Measurements from ENCODE around the gene ST8SIA4.

ST8SIA4 gene

DNA sequence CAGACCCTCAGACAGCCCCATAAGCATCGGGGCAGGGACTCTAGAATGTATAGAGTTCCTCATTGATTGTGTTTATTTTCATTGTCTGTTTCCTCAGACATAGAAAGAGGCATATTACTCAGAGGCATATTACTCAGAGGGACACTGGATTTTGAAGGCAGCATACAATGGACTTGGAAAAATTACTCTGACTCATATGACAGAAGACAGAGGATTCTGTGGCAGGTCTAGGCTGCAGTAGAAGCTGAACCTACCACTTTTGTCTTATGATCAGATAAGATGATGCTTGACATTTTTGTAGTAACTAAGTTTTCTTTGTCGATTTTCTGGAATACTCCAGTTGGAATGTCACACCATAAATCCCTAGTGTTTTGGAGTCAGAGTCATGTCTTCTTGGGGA lies 105.2 kb downstream of the ST8SIA4 start:
- TF ChIP-seq EGR1 (IDR thresholded peaks at IDR 0.05): no peak
- TF ChIP-seq, protein P1, sequence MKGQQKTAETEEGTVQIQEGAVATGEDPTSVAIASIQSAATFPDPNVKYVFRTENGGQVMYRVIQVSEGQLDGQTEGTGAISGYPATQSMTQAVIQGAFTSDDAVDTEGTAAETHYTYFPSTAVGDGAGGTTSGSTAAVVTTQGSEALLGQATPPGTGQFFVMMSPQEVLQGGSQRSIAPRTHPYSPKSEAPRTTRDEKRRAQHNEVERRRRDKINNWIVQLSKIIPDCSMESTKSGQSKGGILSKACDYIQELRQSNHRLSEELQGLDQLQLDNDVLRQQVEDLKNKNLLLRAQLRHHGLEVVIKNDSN (IDR thresholded peaks at IDR 0.05): no peak
- TF ChIP-seq TCF12 (IDR thresholded peaks at IDR 0.05; ENCODE audit: low read depth): no peak
- TF ChIP-seq EP300 (IDR thresholded peaks at IDR 0.05; ENCODE audit: borderline replicate concordance): no peak
- no peak for TF ChIP-seq CEBPB (IDR thresholded peaks at IDR 0.05)
- no peak for TF ChIP-seq TAF1 (IDR thresholded peaks at IDR 0.05; ENCODE audit: low read depth)
- no peak for TF ChIP-seq TEAD4 (IDR thresholded peaks at IDR 0.05)
- no peak for TF ChIP-seq NFIC (IDR thresholded peaks at IDR 0.05)
- no peak for TF ChIP-seq CREB1 (IDR thresholded peaks at IDR 0.05; ENCODE audit: low read depth)
- TF ChIP-seq ZBTB7A (IDR thresholded peaks at IDR 0.05; ENCODE audit: low read depth): no peak

DNA sequence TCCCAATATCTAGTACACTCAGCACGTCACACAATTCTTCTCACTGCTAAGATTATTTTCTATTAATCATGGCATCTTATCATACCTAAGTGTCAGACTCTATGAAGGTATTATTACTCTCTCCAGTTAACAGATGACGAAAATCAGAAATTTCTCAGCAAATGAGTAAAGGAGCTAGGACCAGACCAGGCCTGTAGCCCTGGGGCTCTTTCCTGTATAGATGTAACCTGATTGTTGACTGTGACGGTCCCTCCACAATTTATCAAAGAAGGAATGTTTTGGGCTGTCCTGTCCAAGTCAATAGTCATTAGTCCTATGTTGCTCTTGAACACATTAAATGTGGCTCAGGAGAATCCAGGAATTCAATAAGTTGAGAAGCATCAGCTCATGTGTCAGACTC lies 106.2 kb downstream of the ST8SIA4 start:
- no peak for TF ChIP-seq TAF1 (IDR thresholded peaks at IDR 0.05; ENCODE audit: low read depth)
- no peak for TF ChIP-seq NFIC (IDR thresholded peaks at IDR 0.05)
- TF ChIP-seq, protein P2, sequence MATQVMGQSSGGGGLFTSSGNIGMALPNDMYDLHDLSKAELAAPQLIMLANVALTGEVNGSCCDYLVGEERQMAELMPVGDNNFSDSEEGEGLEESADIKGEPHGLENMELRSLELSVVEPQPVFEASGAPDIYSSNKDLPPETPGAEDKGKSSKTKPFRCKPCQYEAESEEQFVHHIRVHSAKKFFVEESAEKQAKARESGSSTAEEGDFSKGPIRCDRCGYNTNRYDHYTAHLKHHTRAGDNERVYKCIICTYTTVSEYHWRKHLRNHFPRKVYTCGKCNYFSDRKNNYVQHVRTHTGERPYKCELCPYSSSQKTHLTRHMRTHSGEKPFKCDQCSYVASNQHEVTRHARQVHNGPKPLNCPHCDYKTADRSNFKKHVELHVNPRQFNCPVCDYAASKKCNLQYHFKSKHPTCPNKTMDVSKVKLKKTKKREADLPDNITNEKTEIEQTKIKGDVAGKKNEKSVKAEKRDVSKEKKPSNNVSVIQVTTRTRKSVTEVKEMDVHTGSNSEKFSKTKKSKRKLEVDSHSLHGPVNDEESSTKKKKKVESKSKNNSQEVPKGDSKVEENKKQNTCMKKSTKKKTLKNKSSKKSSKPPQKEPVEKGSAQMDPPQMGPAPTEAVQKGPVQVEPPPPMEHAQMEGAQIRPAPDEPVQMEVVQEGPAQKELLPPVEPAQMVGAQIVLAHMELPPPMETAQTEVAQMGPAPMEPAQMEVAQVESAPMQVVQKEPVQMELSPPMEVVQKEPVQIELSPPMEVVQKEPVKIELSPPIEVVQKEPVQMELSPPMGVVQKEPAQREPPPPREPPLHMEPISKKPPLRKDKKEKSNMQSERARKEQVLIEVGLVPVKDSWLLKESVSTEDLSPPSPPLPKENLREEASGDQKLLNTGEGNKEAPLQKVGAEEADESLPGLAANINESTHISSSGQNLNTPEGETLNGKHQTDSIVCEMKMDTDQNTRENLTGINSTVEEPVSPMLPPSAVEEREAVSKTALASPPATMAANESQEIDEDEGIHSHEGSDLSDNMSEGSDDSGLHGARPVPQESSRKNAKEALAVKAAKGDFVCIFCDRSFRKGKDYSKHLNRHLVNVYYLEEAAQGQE (IDR thresholded peaks at IDR 0.05; ENCODE audit: low read depth): no peak
- no peak for TF ChIP-seq TCF12 (IDR thresholded peaks at IDR 0.05; ENCODE audit: low read depth)
- no peak for TF ChIP-seq TEAD4 (IDR thresholded peaks at IDR 0.05)

- TF ChIP-seq RAD21 (IDR thresholded peaks at IDR 0.05; ENCODE audit: low read depth) (no peak), TEAD4 (IDR thresholded peaks at IDR 0.05) (no peak), TAF1 (IDR thresholded peaks at IDR 0.05; ENCODE audit: low read depth) (no peak), YY1 (IDR thresholded peaks at IDR 0.05; ENCODE audit: low read depth) (no peak)
- TF ChIP-seq, protein P1 (IDR thresholded peaks at IDR 0.05): no peak
These were observed 108.2 kb downstream of the ST8SIA4 start for GRCh38 chr5:100794844-100795243.

GRCh38 chr5:100794218-100794617 lies 108.9 kb downstream of the ST8SIA4 start:
- no peak for TF ChIP-seq TAF1 (IDR thresholded peaks at IDR 0.05; ENCODE audit: low read depth)
- TF ChIP-seq YY1 (IDR thresholded peaks at IDR 0.05; ENCODE audit: low read depth): no peak
- TF ChIP-seq ZBTB7A (IDR thresholded peaks at IDR 0.05; ENCODE audit: low read depth): no peak
- TF ChIP-seq, protein P2 (IDR thresholded peaks at IDR 0.05; ENCODE audit: low read depth): no peak
- TF ChIP-seq NFIC (IDR thresholded peaks at IDR 0.05): no peak
- TF ChIP-seq TEAD4 (IDR thresholded peaks at IDR 0.05): no peak
- TF ChIP-seq CEBPB (IDR thresholded peaks at IDR 0.05): no peak
- TF ChIP-seq FOXM1 (IDR thresholded peaks at IDR 0.05; ENCODE audit: borderline replicate concordance, low read depth): no peak
- no peak for TF ChIP-seq TCF12 (IDR thresholded peaks at IDR 0.05; ENCODE audit: low read depth)
- no peak for TF ChIP-seq EGR1 (IDR thresholded peaks at IDR 0.05)
- TF ChIP-seq MAX (IDR thresholded peaks at IDR 0.05): no peak

- TF ChIP-seq MAX (IDR thresholded peaks at IDR 0.05) (no peak), FOXM1 (IDR thresholded peaks at IDR 0.05; ENCODE audit: borderline replicate concordance, low read depth) (no peak), YY1 (IDR thresholded peaks at IDR 0.05; ENCODE audit: low read depth) (no peak), NFIC (IDR thresholded peaks at IDR 0.05) (no peak), RAD21 (IDR thresholded peaks at IDR 0.05; ENCODE audit: low read depth) (no peak), EP300 (IDR thresholded peaks at IDR 0.05; ENCODE audit: borderline replicate concordance) (no peak), TEAD4 (IDR thresholded peaks at IDR 0.05) (no peak), CREB1 (IDR thresholded peaks at IDR 0.05; ENCODE audit: low read depth) (no peak), TCF12 (IDR thresholded peaks at IDR 0.05; ENCODE audit: low read depth) (no peak), EGR1 (IDR thresholded peaks at IDR 0.05) (no peak), CEBPB (IDR thresholded peaks at IDR 0.05) (no peak), ZBTB7A (IDR thresholded peaks at IDR 0.05; ENCODE audit: low read depth) (no peak), TAF1 (IDR thresholded peaks at IDR 0.05; ENCODE audit: low read depth) (no peak)
- TF ChIP-seq, protein P1 (IDR thresholded peaks at IDR 0.05): no peak
- TF ChIP-seq, protein P2 (IDR thresholded peaks at IDR 0.05; ENCODE audit: low read depth): no peak
These were observed 110.3 kb downstream of the ST8SIA4 start for GRCh38 chr5:100792781-100793180.

All from Ishikawa (cell line).